ENCODE results near the gene INS.
A peak's percentile ranks its signal among the peaks of the same experiment; 100 is the strongest.

INS gene

DNA sequence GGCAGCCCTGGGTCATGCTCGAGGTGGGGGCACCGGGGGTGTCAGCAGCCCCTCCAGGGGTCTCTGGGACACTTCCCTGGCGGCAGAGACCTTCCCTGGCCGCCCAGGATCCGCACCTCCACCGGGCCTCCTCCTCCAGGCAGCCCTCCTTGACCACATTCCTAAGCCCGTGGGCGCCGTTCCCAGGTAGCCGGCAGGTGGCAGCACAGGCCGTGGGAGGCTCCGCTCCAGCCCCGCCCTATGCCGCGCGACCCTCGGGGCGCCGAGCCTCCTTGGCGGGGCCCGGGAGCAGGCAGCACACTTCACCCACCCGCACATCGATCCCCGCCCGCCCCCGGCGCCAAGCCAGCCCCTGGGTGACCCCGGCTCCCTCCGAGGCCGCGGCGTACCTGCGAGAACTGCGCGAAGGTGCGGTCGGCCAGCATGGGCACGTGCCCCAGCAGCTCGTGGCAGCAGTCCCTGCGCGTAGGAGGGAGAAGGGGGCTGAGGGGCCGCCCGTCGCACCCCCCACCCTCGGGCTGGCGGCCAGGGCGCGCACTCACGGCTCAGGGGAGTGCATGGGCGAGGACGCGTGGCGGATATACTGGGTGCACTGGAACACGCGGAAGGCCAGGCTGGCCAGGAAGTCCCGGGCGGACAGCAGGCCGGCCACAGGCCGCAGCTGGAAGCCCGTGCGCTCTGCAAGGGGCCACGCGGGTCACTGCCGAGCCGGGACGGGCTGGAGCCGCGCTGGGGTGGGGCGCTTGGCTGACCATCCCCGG lies 5.3 kb upstream of the INS start:
- DNase-seq = peak in 1 of 58 donors; percentile 44

- DNase-seq = no peak
These were observed 4.6 kb upstream of the INS start for GRCh38 chr11:2165571-2165970.

DNA sequence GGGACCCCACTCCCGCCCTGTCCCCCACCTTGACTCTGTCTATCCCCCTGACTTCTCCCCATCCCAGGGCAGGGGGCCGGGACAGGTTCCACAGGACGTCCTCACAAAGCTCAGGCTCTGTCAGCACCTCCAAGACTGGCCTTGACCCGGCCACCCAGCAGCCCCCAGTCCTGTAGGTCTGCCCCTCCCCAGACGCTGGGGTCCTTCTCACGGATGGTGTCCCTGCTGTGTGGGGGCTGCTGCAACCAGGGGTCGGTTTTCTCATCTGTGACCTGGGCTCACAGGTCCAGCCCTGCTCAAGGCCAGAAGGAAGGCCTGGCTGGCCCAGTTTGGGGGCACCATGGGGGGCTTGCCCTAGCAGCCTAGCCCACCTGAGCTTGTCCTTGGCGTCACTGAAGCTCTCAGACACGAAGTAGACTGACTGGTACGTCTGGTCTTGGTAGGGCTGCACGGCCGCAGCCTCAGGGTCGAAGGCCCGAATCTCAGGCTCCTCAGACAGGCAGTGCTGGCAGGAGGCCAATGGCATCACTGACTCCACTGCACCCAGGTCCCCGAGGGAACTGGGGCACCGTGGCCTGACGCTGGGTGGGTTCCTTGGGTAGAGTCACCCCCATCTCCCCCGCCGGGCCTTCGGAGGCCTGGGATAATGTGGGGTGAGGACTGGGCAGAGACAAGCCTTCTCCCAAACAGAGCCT lies 4.0 kb upstream of the INS start:
- DNase-seq = no peak

GRCh38 chr11:2164081-2164480 lies 3.1 kb upstream of the INS start:
- DNase-seq = no peak

GRCh38 chr11:2163428-2163978 lies 2.5 kb upstream of the INS start:
- no peak for DNase-seq

GRCh38 chr11:2159536-2160413 lies 1.2 kb downstream of the INS start:
- no peak for DNase-seq

- DNase-seq = no peak
These were observed 2.0 kb downstream of the INS start for GRCh38 chr11:2158966-2159365.

DNA sequence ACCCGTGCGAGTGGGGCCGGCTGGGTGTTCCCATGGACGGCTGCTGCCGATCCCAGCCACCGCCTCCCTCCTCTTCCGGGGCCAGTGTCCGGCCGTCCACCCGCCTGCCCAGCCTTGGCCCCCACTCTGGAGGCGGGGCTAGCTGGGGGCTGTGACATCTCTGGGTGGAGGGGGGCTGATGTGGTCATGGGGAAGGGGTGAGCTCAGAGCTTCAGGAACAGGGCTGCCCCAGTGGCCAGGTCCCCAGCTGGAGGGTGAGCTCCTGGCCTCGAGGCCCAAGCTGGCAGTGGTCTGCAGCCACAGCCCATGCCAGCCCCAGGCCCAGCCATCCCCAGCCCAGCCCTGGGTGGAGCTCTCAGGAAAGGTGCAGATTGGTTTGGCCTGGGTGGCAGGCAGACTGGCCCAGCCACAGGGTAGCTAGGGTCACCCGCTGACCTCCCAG lies 2.7 kb downstream of the INS start:
- DNase-seq = no peak

- DNase-seq = peak in 3 of 58 donors; percentile 13 to 28 (median 18)
These were observed 3.5 kb downstream of the INS start for GRCh38 chr11:2157294-2158040.

- peak in 52 of 58 donors; percentile 7 to 76 (median 32) for DNase-seq
These were observed 4.4 kb downstream of the INS start for GRCh38 chr11:2156416-2157182.

DNA sequence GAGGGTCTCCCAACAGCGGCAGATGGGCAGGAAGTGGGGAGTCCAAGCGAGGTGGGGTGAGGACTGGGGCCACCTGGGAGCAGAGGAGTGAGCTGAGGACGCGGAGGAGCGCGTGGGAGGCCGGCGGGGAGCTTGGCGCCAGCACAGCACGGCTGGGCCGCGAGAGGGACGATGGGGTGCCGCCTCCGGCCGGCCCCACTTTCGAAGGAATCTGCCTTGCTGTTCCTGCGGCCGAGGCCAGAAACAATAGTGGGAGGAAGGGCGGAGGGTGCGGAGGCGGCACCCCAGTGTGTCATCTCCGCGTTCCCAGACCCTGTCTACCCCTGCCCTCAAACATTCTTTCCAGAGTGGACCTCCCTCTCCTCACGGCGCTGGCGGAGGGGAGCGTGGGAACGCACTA lies 5.5 kb downstream of the INS start:
- DNase-seq = no peak

DNA sequence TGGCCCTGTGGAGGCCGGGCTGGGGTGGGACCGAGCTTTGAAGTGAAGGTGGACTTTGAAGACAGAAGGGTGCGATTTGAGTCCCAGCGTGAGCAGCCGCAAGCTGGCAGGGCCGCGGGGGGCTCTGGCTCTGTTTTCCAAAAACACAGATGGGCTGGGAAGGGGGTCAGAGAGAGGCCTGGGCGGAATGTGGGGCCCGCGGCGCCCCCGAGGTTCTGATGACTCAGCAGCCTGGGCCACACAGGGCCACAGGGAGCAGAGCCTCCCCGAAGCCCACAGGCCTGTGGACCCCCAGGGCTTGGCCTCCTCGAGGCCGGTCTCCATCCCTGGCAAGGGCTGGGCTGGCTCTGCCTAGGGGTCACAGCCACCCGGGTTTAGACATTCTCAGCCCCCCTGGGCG lies 6.1 kb downstream of the INS start:
- DNase-seq = no peak

DNA sequence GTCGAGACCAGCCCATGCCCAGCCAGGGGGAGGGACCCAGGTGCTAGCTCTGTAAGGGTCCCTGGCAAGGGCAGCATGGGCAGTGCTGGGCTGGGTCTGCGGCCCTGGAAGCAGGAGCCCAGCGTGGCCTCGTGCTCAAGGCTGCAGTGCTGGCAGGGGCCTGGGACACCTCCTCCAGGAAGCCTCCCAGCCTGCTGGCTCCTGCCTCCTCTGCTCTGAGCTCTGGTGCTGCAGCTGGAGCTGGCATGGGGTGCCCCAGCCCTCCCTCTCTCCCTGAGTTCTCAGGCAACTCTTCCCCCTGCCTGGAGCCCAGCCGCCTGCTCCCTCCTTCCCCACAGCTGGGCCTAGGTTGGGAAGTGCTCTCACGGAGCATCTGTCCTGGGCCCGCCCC lies 6.8 kb downstream of the INS start:
- no peak for DNase-seq

DNA sequence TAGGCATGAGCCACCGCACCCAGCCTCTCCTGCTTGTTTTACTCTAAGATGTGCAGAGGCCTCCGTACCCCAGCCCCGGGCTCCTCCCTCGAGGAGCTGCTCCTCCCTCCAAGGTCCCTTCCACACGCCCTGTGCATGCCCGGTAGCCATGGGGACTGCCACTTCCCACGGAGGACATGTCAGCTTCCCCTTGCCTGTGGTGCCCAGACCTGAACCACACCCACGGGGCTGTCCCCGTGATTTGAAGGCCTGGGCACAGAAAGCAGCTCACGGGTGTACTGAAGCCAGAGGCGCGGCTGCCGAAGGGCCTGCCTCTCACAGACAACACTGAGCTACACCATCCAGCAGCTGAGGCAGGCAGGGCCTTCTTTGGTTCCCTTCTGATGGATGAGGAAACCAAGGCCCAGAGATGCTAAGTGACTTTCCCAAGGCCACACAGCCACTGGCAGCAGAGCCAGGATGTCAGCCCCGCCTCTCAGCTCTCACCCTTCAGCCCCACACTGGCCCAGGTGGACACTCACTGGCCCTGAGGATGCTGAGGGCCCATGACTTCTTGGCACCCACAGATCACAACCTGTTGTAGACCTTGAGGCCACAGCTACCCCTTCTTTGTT lies 7.3 kb downstream of the INS start:
- no peak for DNase-seq

DNA sequence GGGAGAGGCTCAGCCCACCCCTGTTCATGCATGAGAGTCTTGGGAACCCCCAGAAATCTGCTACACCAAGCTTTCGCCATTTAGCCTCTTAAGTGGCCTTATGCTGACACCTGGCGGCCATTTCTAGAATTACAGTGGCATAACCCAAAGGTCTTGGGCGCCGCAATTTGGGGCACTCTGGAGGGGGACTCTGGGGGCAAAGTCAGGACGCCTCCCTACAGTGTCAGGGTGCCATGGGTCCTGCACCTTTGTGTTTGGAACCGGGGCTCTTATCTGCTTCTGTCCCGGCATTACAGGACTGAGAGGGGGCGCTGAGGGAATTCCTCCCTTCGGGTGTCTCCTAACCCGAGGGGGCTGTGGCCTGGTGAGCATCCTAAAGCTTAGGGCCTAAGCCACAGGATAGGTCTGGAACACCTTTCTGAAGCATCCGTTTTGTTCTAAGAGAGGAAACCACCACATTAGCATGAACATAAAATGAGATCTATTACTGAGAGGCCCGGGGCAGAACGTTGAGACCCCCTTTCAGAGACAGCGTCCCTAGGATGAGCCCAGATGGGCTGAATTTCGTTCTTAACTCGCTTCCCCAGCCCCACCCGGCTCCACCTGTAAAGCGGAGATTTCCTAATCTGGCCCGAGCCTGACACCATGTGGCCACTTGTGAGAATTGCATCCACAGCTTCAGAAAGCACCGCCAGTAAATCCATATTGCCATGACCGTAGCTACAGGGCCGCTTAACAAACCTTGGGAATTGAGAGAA lies 9.3 kb downstream of the INS start:
- peak in 54 of 58 donors; percentile 6 to 87 (median 51) for DNase-seq

DNA sequence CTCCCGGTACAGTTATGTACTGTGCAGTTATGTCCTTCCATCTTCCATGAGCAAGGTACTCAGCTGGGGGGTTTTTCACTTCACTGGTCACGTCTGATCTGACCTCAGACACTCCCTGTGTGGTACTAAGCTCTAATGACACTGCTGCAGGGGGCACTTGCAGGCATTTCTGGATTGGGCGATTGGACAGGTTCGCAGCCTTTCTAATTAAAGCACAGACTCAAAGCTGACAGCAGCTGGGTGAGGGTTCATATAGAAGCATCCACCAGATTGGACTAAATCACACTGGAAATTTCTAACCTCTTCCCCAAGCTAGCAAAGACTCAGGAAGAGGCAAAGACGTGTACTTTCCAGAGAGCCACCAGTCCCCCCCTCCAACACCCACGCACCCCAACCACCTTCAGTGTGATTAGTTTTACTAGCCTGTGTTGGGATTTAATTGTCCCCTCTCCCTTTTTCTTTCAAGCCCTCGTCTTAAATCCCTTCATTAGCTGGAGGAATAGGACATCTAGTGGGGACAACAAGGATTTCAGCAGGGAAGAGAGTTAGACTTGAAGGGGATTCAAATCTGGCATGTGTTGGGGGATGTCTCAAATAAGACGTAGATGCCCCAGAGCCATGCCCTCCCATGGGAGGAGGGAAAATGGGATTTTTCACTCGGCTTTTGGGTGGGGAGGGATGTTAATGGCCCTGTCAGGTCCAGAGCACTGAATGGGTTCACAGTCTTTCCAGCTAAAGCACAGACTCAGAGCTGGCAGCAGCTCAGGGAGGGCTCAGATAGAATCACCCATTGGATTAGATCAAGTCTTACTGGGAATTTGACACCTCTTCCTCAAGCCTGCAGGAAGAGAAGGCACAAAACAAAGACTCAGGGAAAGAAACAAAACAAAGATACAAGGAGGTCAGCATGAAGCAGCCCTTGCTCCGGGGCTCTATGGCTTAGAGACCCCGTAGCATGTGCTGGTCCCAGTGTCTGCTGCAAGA lies 10.9 kb downstream of the INS start:
- no peak for DNase-seq

DNA sequence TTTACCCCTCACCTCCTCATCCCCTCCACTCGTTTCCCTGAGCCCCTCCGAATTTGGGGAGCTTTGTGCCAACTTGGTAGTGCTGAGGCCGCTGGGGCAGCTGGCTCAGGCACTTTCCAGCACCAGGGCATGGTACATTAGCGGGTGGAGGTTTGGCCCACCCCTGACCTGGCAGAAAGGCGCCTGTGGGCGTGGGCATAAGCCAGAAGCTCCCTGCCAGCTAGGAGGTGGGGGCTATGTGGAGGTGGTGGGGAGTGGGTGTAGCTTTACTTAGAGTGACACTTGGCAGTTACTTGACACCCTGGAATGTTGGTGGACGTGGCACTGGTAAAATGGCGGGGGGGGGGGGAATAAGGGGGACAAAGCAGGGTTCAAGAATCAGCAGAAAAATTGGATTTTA lies 11.5 kb downstream of the INS start:
- no peak for DNase-seq

GRCh38 chr11:2148595-2148994 lies 12.4 kb downstream of the INS start:
- no peak for DNase-seq
